HepG2 (cell line): Measurements from ENCODE around the gene HYAL2. TPM values are rescaled to one million over a fixed set of nuclear protein-coding genes. Genes with fewer than 3 reads are reported as not detected.

Source experiments
- AGO2 ChIP-seq: fragments of 200-400 bp; formaldehyde crosslinking; optimal IDR thresholded peaks from 2 replicates; pipeline ENCODE3; 2017; ENCODE audit warnings: mild to moderate bottlenecking, low read depth, low read length, moderate library complexity
- DNMT3B ChIP-seq: conservative IDR thresholded peaks from 2 replicates; pipeline ENCODE4 v1.6.1; 2016; ENCODE audit warnings: missing biosample characterization, control low read depth
- FOXC1 ChIP-seq: sonication (generic); formaldehyde crosslinking; IDR thresholded peaks from 2 replicates; pipeline ENCODE4 v1.8.0; 2022; ENCODE audit warnings: mild to moderate bottlenecking, missing genetic modification reagents, borderline replicate concordance
- GABPB1 ChIP-seq: IDR thresholded peaks from 2 replicates; pipeline ENCODE4 v1.6.1; 2016; ENCODE audit warnings: mild to moderate bottlenecking, missing genetic modification reagents, moderate library complexity, missing compliant biosample characterization
- MTA1 ChIP-seq: sonication (generic); formaldehyde crosslinking; IDR thresholded peaks from 2 replicates; pipeline ENCODE4 v1.4.0; 2020; ENCODE audit warnings: missing genetic modification reagents, mild to moderate bottlenecking, borderline replicate concordance
- NCOR1 ChIP-seq: fragments of 200-600 bp; sonication (generic); IDR thresholded peaks from 2 replicates; pipeline ENCODE4 v1.7.0; 2017; ENCODE audit warnings: antibody characterized with exemption, low read length, borderline replicate concordance
- NFRKB ChIP-seq: fragments of 450-650 bp; IDR thresholded peaks from 2 replicates; pipeline ENCODE4 v1.6.1; 2017
- NR2F1 ChIP-seq, 2 experiments: fragments of 450-650 bp in 1 of 2; formaldehyde crosslinking in 1 of 2; IDR thresholded peaks; 2 replicates each; pipeline versions ENCODE4 v1.5.0 to v1.6.1; 2016 to 2020; ENCODE audit warnings: mild to moderate bottlenecking in 1 of 2, missing compliant biosample characterization in 1 of 2, missing genetic modification reagents in 1 of 2, moderate library complexity in 1 of 2
- PHB2 ChIP-seq: fragments of 450-650 bp; IDR thresholded peaks from 2 replicates; pipeline ENCODE4 v1.6.1; 2018; ENCODE audit not compliant: partially characterized antibody
- TGIF2 ChIP-seq: IDR thresholded peaks from 2 replicates; pipeline ENCODE4 v1.6.1; 2016; ENCODE audit warnings: control low read depth, missing compliant biosample characterization
- ZBTB3 ChIP-seq: sonication (generic); formaldehyde crosslinking; IDR thresholded peaks from 2 replicates; pipeline ENCODE4 v1.4.0; 2020; ENCODE audit warnings: low read depth, mild to moderate bottlenecking, moderate library complexity, missing genetic modification reagents, borderline replicate concordance
- ZNF160 ChIP-seq: sonication (generic); formaldehyde crosslinking; IDR thresholded peaks from 2 replicates; pipeline ENCODE4 v1.8.0; 2022; ENCODE audit warnings: mild to moderate bottlenecking, inconsistent platforms, missing genetic modification reagents
- ZNF510 ChIP-seq: sonication (generic); formaldehyde crosslinking; IDR thresholded peaks from 2 replicates; pipeline ENCODE4 v1.4.0; 2020; ENCODE audit warnings: low read depth, mild to moderate bottlenecking, missing genetic modification reagents
- ZNF660 ChIP-seq: sonication (generic); formaldehyde crosslinking; IDR thresholded peaks from 2 replicates; pipeline ENCODE4 v1.5.1; 2020; ENCODE audit warnings: mild to moderate bottlenecking, low read depth, missing genetic modification reagents, borderline replicate concordance
- ZSCAN30 ChIP-seq: sonication (generic); formaldehyde crosslinking; IDR thresholded peaks from 2 replicates; pipeline ENCODE4 v1.5.0; 2020; ENCODE audit warnings: mild to moderate bottlenecking, missing genetic modification reagents
- polyA plus RNA-seq, 8 experiments: library from polyadenylated mRNA; depleted of rRNA in 3 of 8; stranded (reverse) in 7 of 8; unstranded in 1 of 8; fragments of >200 nt; fragmentation: Illumina TruSeq in 4 of 8; extraction: Trizol in 4 of 8; gene quantifications; 2 replicates each; pipeline versions ENCODE4 v1.2.1 to v1.2.3, GENCODE V29; 2011 to 2016; ENCODE audit warnings: low read depth in 4 of 8, missing spikeins in 1 of 8, mixed read lengths in 1 of 8; ENCODE audit not compliant: insufficient read depth in 1 of 8
- total RNA-seq, 5 experiments: library from RNA; depleted of rRNA; stranded (reverse); fragments of >200 nt; fragmentation: Illumina TruSeq; extraction: Trizol; gene quantifications; 2 replicates each; pipeline ENCODE4 v1.2.3, GENCODE V29; 2016; ENCODE audit warnings: low read depth in 1 of 5
- TF ChIP-seq, protein P1 (sequence below): sonication (generic); formaldehyde crosslinking; IDR thresholded peaks from 2 replicates; pipeline ENCODE4 v1.5.0; 2020; ENCODE audit warnings: mild to moderate bottlenecking, missing genetic modification reagents
- TF ChIP-seq, protein P2 (sequence below): sonication (generic); formaldehyde crosslinking; IDR thresholded peaks from 2 replicates; pipeline ENCODE4 v1.4.0; 2020; ENCODE audit warnings: mild to moderate bottlenecking, missing genetic modification reagents
- TF ChIP-seq, protein P3 (sequence below): sonication (generic); formaldehyde crosslinking; IDR thresholded peaks from 2 replicates; pipeline ENCODE4 v1.4.0; 2020; ENCODE audit warnings: mild to moderate bottlenecking, missing genetic modification reagents, borderline replicate concordance

HYAL2 gene
- total and polyA plus RNA-seq, 2 of the 13 experiments (the other 11 are each of a cell fraction or from before 2014, with no cell fraction given), result 76.2 to 102 TPM

DNA sequence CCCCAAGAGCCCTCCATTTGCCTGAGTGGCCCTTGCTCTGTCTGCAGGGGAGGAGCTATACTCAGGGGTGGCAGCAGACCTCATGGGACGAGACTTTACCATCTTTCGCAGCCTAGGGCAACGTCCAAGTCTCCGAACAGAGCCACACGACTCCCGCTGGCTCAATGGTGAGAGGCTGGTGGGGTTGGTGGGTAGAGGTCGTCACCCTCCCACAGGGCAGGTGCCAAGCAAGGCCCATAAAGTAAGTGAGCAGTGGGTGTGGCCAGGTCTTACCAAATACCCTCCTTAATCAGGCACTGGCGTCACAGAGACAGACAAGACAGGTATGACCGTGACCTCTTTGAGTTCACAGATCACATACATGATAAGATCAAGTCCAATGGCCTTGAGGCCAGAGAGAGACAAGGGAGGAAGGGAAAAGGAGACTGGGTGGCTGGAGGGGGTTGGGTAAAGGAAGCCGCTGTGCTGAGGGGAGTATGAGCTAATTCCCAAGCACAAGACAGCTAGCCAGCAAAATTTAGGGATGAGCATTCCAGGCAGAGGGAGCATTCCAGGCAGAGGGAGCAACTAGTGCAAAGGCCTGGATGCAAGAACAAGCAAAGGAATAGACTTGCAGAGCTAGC, 51.1 kb downstream of the HYAL2 start (continued):
- TF ChIP-seq, protein P1, sequence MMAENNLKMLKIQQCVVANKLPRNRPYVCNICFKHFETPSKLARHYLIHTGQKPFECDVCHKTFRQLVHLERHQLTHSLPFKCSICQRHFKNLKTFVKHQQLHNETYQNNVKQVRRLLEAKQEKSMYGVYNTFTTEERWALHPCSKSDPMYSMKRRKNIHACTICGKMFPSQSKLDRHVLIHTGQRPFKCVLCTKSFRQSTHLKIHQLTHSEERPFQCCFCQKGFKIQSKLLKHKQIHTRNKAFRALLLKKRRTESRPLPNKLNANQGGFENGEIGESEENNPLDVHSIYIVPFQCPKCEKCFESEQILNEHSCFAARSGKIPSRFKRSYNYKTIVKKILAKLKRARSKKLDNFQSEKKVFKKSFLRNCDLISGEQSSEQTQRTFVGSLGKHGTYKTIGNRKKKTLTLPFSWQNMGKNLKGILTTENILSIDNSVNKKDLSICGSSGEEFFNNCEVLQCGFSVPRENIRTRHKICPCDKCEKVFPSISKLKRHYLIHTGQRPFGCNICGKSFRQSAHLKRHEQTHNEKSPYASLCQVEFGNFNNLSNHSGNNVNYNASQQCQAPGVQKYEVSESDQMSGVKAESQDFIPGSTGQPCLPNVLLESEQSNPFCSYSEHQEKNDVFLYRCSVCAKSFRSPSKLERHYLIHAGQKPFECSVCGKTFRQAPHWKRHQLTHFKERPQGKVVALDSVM (CRISPR knock-in tag), result no peak
- TF ChIP-seq NFRKB (no peak), GABPB1 (CRISPR knock-in tag) (no peak), MTA1 (CRISPR knock-in tag) (peak; percentile 63; the same call in 1 of the 2 replicates), ZNF510 (CRISPR knock-in tag) (no peak), TGIF2 (no peak), DNMT3B (CRISPR knock-in tag) (no peak), PHB2 (no peak), AGO2 (no peak), NR2F1 (CRISPR knock-in tag; IDR thresholded peaks at IDR 0.05) (peak in 1 of 2 experiments; percentile 49; a peak in 1 of 4 replicates), NCOR1 (peak; percentile 87; the same call in 1 of the 2 replicates), ZNF660 (CRISPR knock-in tag) (no peak), FOXC1 (CRISPR knock-in tag) (no peak), ZSCAN30 (CRISPR knock-in tag) (no peak), ZBTB3 (no peak), ZNF160 (CRISPR knock-in tag) (no peak)
- TF ChIP-seq, protein P2, sequence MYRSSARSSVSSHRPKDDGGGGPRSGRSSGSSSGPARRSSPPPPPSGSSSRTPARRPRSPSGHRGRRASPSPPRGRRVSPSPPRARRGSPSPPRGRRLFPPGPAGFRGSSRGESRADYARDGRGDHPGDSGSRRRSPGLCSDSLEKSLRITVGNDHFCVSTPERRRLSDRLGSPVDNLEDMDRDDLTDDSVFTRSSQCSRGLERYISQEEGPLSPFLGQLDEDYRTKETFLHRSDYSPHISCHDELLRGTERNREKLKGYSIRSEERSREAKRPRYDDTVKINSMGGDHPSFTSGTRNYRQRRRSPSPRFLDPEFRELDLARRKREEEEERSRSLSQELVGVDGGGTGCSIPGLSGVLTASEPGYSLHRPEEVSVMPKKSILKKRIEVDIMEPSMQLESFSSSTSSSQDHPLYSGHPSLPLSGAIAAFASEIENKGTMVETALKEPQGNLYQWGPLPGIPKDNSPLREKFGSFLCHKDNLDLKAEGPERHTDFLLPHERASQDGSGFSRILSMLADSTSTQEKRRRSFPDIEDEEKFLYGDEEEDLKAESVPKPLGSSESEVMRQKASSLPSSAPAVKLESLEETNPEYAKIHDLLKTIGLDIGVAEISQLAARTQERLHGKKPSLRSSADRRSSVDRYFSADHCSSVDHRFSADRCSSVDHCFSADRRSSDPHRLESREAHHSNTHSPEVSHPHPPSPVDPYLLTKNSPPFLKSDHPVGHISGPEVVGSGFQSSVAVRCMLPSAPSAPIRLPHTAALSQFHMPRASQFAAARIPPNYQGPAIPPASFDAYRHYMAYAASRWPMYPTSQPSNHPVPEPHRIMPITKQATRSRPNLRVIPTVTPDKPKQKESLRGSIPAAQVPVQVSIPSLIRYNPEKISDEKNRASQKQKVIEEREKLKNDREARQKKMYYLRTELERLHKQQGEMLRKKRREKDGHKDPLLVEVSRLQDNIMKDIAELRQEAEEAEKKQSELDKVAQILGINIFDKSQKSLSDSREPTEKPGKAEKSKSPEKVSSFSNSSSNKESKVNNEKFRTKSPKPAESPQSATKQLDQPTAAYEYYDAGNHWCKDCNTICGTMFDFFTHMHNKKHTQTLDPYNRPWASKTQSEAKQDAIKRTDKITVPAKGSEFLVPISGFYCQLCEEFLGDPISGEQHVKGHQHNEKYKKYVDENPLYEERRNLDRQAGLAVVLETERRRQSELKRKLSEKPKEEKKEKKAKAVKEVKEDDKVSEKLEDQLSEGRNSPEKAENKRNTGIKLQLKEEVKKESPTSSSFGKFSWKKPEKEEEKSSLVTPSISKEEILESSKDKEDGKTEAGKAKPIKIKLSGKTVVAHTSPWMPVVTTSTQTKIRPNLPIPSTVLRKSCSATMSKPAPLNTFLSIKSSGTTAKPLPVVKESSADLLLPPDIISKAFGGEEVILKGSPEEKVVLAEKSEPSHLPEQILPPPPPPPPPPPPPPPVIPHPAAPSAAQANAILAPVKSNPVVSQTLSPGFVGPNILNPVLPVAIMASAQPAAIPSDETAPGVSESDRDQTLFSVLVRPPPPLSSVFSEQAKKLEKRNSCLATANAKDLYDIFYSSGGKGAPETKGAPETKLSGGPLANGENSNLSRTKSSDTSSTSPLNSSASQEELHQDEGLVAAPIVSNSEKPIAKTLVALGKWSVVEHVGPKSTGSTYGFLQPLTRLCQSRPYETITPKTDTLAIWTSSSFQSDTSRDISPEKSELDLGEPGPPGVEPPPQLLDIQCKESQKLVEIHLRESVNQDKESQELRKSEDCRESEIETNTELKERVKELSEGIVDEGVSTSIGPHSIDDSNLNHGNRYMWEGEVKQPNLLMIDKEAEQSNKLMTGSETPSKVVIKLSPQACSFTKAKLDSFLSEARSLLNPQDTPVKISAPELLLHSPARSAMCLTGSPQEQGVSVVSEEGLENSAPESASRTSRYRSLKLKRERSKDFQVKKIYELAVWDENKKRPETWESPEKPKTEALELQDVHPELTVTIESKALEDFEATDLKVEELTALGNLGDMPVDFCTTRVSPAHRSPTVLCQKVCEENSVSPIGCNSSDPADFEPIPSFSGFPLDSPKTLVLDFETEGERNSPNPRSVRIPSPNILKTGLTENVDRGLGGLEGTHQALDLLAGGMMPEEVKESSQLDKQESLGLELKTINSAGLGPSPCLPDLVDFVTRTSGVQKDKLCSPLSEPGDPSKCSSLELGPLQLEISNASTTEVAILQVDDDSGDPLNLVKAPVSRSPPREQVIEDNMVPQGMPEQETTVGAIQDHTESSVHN (CRISPR knock-in tag), result no peak
- TF ChIP-seq, protein P3, sequence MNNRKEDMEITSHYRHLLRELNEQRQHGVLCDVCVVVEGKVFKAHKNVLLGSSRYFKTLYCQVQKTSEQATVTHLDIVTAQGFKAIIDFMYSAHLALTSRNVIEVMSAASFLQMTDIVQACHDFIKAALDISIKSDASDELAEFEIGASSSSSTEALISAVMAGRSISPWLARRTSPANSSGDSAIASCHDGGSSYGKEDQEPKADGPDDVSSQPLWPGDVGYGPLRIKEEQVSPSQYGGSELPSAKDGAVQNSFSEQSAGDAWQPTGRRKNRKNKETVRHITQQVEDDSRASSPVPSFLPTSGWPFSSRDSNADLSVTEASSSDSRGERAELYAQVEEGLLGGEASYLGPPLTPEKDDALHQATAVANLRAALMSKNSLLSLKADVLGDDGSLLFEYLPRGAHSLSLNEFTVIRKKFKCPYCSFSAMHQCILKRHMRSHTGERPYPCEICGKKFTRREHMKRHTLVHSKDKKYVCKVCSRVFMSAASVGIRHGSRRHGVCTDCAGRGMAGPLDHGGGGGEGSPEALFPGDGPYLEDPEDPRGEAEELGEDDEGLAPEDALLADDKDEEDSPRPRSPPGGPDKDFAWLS (CRISPR knock-in tag), result no peak
